AG08396 (cell line): ENCODE results near the gene BAIAP3.

Source experiments
- DNase-seq: peaks from one replicate; pipeline ENCODE4 v3.0.0; 2012; ENCODE audit warnings: low spot score, mixed read lengths

The BAIAP3 gene

DNA sequence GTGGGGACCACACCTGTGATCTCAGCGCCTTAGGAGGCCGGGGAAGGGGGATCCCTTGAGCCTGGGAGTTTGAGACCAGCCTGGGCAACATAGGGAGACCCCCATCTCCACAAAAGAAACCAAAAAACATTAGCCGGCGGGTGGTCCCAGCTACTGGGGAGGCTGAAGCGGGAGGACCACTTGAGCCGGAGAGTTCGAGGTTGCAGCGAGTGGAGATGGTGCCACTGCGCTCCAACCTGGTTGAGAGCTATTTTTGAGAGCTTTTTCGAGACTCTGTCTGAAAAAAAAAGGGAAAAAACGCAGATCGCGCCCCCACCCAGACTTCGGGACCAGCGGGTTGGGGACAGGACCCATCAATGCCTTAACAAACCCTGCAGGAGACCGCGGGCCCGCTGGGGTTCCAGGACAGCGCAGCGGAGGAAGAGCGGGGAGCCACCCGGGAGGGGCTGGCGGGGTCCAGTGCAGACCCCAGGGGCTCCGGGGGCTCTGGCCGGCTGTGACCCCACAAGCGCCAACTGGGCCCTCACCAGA lies 762 bp upstream of the BAIAP3 start:
- no peak for DNase-seq

- no peak for DNase-seq
These were observed 632 bp downstream of the BAIAP3 start for GRCh38 chr16:1333854-1334700.

- DNase-seq = no peak
These were observed 1.3 kb downstream of the BAIAP3 start for GRCh38 chr16:1334739-1335138.

GRCh38 chr16:1335211-1335971 lies 1.9 kb downstream of the BAIAP3 start:
- no peak for DNase-seq

- DNase-seq = no peak
These were observed 2.6 kb downstream of the BAIAP3 start for GRCh38 chr16:1335996-1336395.

GRCh38 chr16:1336619-1337018 lies 3.2 kb downstream of the BAIAP3 start:
- DNase-seq = no peak

GRCh38 chr16:1337486-1337885 lies 4.0 kb downstream of the BAIAP3 start:
- no peak for DNase-seq

- no peak for DNase-seq
These were observed 4.8 kb downstream of the BAIAP3 start for GRCh38 chr16:1338119-1338730.

DNA sequence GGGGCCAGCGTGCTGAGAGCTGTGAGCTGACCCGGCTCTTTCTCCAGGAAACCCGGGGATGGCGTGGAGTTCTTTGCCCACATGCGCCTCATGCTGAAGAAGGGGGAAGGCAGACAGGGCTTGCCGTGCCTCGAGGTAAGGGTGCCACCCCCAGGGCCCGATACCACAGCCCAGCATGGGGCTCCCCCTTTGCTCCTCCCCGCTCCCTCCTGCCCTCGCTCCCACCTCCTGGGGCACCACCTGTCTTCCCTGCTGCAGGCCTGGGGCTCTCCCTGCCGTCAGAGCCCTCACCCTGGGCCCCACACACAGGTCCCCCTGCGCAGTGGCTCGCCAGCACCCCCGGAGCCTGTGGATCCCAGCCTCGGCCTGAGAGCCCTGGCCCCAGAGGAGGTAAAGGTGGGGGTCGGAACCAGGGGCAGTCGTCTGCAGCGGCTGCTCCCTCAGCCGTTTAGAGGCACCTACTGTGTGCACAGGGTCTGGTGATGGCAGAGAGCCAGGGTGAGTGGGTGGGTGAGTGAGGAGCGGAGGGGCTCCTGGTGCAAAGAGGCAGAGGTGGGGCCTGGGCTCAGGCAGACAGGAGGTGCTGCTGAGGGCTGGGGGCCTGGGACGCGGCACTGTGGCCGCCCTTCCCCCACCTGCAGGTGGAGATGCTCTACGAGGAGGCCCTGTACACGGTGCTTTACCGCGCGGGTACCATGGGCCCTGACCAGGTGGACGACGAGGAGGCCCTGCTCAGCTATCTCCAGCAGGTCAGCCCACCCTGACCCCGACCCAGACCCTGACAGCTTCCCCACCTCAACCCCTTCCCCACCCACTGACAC lies 5.6 kb downstream of the BAIAP3 start:
- DNase-seq = no peak

- DNase-seq = no peak
These were observed 7.5 kb downstream of the BAIAP3 start for GRCh38 chr16:1340730-1341494.

- DNase-seq = no peak
These were observed 8.3 kb downstream of the BAIAP3 start for GRCh38 chr16:1341495-1342420.

DNA sequence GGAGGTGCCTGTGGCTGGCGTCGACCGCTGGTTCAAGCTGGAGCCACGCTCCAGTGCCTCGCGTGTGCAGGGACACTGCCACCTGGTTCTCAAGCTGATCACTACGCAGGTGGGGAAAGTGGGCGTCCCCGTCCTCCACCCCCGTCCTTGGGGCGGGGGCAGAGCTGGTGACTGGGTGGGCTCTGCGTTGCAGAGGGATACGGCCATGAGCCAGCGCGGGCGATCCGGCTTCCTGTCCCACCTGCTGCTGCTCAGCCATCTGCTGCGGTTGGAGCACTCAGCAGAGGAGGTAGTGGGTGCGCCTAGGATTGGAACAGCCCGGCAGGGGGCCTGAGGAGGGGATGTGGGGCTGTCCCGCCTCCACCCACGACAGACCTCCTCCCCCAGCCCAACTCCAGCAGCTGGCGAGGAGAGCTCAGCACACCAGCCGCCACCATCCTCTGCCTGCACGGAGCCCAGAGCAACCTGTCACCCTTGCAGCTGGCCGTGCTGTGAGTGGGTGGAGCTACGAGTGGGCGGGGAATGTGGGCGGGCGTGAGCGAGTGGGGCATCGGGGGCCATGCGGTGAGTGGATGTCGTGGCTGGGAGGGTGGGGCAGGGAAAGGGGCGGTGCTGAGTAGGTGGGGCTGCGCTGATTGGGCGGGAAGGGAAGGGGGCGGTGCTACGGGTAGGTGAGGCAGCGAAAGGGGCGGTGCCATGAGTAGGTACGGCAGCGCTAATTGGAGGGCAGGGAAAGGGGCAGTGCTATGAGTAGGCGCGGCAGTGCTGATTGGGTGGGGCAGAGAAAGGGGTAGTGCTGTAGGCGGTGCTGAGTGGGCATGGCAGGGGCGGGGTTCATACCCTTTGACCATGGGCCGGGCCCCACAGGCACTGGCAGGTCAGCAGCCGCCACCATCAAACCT lies 9.3 kb downstream of the BAIAP3 start:
- peak; percentile 95 for DNase-seq

GRCh38 chr16:1343428-1344242 lies 10.2 kb downstream of the BAIAP3 start:
- no peak for DNase-seq

- no peak for DNase-seq
These were observed 11.1 kb downstream of the BAIAP3 start for GRCh38 chr16:1344499-1344898.

DNA sequence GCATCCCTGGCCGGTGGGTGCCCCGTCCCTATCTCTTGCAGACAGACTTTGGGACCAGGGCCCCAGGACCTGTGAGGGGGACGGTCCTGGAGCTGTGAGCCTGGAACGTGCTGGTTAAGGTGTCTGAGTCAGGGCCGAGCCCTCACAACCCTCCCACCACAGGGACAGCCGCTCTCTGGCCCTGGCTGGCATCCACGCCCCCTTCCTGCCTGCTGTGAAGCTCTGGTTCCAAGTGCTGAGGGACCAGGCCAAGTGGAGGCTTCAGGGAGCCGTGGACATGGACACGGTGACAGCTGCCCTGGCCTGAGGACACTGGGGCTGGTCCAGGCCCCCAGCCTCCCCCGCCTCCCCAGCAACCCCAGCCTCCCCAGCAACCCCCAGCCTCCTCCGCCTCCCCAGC lies 11.6 kb downstream of the BAIAP3 start:
- no peak for DNase-seq

- no peak for DNase-seq
These were observed 12.4 kb downstream of the BAIAP3 start for GRCh38 chr16:1345651-1346421.
